Dedifferentiated amniotic fluid mesenchymal stem cell (primary cell): ENCODE measurements around the gene BEND4.
"Not testable (repeated sequence)": the region's sequence is repeated elsewhere in the genome, so short reads cannot be mapped to it uniquely, and the experiment has no call there.

Source experiments
- DNase-seq: peaks from one replicate; pipeline ENCODE4 v3.0.0-alpha.2; 2016; ENCODE audit errors: extremely low spot score

Gene BEND4

GRCh38 chr4:42152507-42153504, at the start of gene BEND4:
Gene BEND4 (minus strand): TSS chr4:42152655. CDS start chr4:42152143, 512 bp downstream.
- DNase-seq: no peak

- DNase-seq: no peak
Measured at GRCh38 chr4:42197341-42197740, 44.9 kb upstream of the BEND4 start.

GRCh38 chr4:42172921-42173320, 20.5 kb upstream of the BEND4 start:
- no peak for DNase-seq

GRCh38 chr4:42172128-42172790, 19.8 kb upstream of the BEND4 start:
- DNase-seq: no peak

- no peak for DNase-seq
Measured at GRCh38 chr4:42167709-42168108, 15.3 kb upstream of the BEND4 start.

GRCh38 chr4:42166186-42166585, 13.7 kb upstream of the BEND4 start:
- DNase-seq: not testable (repeated sequence)

GRCh38 chr4:42159271-42160001, 7.0 kb upstream of the BEND4 start:
- DNase-seq: no peak

GRCh38 chr4:42151568-42152506, 618 bp downstream of the BEND4 start:
- DNase-seq: no peak

GRCh38 chr4:42150653-42151567, 1.5 kb downstream of the BEND4 start:
- no peak for DNase-seq

GRCh38 chr4:42149004-42149403, 3.5 kb downstream of the BEND4 start:
- DNase-seq: no peak

GRCh38 chr4:42148425-42148824, 4.0 kb downstream of the BEND4 start:
- no peak for DNase-seq

GRCh38 chr4:42144028-42144427, 8.4 kb downstream of the BEND4 start:
- DNase-seq: no peak

- no peak for DNase-seq
Measured at GRCh38 chr4:42142591-42142990, 9.9 kb downstream of the BEND4 start.

- no peak for DNase-seq
Measured at GRCh38 chr4:42136371-42136770, 16.1 kb downstream of the BEND4 start.

- no peak for DNase-seq
Measured at GRCh38 chr4:42133006-42133405, 19.4 kb downstream of the BEND4 start.

- no peak for DNase-seq
Measured at GRCh38 chr4:42132099-42132498, 20.4 kb downstream of the BEND4 start.

GRCh38 chr4:42123071-42123644, 29.3 kb downstream of the BEND4 start:
- DNase-seq: no peak

- no peak for DNase-seq
Measured at GRCh38 chr4:42122237-42122636, 30.2 kb downstream of the BEND4 start.

GRCh38 chr4:42119886-42120285, 32.6 kb downstream of the BEND4 start:
- DNase-seq: no peak

GRCh38 chr4:42112846-42113245, 39.6 kb downstream of the BEND4 start:
- DNase-seq: no peak
